GM19023 (cell line): ENCODE data around the gene KCNB1.

Source experiments
- ATAC-seq: cut with Tn5 transposase; IDR thresholded peaks from one replicate; pipeline ENCODE4 v1.9.1; 2021; ENCODE audit warnings: mild to moderate bottlenecking, moderate library complexity; ENCODE audit not compliant: unreplicated experiment

Gene KCNB1

GRCh38 chr20:49392745-49393144, 89.7 kb downstream of the KCNB1 start:
- ATAC-seq = no peak

- no peak for ATAC-seq
Observed at GRCh38 chr20:49391404-49392245, 90.8 kb downstream of the KCNB1 start.

GRCh38 chr20:49389854-49390253, 92.6 kb downstream of the KCNB1 start:
- ATAC-seq = no peak

DNA sequence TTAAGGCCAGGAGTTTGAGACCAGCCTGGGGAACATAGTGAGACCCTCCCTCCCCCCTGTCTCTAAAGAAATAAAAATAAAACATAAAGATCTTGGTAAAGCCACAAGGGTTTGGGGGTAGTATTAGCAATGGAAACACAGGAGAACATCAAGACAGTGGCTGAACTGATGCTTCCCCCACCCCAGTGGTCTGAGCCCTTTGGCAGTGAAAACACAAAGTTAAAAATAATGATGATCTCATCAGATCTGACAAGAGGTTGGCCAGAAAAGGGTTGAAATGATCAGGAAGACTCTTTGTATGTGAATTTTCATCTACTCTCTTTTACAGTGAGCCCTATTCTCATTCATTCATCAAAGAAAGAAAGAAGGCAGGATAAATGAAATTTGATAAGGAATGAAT, 93.7 kb downstream of the KCNB1 start:
- ATAC-seq = no peak

GRCh38 chr20:49387581-49387939, 94.9 kb downstream of the KCNB1 start:
- ATAC-seq = no peak

- no peak for ATAC-seq
Observed at GRCh38 chr20:49386848-49387580, 95.5 kb downstream of the KCNB1 start.

GRCh38 chr20:49385465-49385864, 97.0 kb downstream of the KCNB1 start:
- ATAC-seq = no peak

DNA sequence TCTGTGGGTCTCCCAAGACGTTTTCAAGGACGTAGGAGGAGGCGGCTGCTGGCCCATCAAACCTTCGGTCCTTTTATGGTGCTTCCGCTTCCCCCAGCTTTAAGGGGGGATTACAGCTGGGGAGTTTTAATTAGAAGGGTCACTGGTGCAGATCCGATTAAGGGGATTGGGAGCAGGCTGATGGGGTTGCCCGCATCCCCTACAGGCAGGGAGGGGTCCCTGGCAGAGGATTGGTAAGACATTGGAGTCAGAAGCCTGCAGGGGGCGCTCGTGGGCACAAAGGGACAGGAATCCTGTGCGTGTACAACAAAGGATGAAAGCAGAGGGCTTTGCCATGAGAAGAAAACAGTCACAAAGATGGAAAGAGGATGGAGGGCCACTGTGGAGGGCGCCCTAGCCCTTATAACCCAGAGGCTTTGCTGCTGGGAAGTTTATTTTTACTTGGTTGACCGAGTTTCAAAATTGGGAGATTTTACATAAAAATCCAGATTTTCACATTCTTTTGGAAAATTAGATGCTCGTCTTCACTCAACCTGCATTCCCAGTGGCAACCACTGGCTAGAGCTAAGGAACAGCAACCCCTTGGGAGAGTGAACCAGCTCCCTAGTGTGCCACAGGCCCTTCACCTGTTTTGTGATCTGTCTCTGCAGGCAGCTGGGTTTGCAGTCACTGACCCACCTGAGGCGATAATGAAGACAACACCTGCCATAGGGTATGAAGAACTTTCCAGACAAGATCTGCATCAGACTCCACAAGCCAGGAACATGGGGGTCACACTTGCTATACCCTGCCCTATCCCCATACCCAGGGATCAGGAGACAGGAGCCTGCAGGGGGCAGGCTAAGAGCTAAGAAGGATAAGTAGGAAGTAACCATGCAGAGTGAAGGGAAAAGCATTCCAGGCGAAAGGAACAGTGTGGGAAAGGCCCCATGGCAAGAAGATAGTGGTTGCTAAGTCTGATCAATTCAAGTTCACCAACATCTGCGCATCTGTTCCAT, 97.7 kb downstream of the KCNB1 start:
- ATAC-seq = no peak

DNA sequence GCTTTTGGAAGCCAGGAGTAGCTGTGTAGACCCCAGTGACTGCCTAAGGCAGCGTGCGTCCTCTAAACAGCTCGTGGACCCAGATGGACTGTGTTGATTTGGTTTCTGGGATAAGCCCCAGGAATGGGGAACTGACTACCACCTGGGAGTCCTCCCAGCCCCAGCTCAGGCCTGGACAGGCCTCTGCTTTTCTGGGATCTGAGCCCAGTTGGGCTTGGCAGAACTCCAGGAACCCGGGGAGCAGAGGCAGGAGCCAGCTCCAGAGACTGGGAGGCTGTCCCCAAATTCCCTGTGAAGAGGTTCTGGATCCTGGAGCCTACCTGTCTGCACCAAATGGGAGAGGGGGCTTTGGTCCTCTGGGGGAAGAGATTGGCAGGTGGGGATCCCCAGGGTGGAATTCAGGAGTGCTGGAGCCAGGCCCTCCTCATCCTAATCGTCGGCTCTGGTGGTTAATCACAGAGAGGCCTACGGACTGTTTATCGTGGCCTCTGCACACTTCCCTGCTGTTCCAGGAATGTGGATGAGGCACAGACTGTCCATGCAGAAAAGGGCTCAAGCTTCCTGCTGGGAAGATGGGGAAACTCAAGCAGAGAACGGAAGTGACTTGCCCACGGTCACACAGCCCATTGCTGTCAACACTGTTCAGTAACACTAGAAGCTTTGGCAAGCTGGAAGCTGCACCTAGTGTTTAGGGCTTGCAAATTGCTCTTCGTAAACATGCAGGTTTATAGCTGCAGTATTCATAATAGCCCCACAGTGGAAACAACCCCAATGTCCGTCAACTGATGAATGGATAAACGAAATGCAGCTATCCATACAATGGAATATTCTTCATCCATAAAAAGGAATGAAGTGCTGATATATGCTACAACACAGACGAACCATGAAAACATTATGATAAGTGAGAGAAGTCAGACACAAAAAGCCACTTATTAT, 100.6 kb downstream of the KCNB1 start:
- ATAC-seq = no peak

DNA sequence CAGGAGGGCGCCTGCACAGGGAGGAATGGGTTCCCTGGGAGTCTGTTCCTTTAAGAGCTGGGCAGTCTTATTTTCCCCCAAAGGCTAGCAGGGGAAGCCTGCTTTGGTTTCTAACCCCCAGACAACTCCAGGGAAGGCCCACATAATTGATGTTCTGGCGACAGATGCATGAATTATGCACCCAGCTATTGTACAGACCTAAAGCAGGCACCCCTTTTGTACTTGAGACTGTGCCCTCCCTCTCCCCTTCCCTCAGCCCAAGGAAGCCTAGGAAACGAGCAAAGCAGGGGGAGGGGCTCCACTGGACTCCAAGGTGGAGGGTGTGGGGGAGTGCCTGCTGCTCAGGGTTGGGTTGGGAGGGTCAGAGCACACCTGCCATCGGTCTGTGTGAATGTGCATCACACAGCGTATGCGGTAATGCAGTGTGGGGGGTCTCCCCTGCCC, 102.1 kb downstream of the KCNB1 start:
- no peak for ATAC-seq

DNA sequence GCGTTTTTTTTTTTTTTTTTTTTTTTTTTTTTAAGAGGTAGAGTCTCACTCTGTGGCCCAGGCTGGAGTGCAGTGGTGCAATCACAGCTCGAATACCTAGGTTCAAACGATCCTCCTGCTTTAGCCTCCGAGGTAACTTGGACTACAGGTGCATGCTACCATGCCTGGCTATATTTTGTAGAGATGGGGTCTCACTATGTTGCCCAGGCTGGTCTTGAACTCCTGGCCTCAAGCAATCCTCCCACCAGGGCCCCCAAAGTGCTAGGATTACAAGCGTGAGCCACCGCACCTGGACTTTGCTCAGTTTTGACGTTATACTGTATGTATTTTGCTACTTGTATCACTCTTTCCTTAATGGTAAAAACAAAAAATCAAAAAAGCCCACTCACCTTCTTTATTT, 103.1 kb downstream of the KCNB1 start:
- ATAC-seq = no peak

GRCh38 chr20:49377326-49377725, 105.1 kb downstream of the KCNB1 start:
- no peak for ATAC-seq

DNA sequence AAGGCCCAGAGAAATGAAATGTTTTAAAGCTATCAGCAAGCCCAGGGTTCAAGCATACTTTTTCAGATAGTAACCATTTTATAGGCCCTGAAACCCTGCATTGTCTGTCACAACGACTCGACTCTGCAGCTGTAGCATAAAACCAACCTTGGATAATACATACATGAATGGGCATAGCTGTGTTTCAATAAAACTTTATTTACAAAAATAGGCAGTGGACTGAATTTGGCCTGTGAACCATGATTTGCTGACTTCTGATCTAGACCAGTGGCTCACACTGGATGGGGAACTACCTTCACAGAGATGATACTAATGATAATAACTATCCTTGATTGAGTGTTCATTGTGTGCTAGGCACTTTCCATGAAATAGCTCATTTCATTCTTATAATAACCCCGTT, 107.3 kb downstream of the KCNB1 start:
- ATAC-seq = no peak

DNA sequence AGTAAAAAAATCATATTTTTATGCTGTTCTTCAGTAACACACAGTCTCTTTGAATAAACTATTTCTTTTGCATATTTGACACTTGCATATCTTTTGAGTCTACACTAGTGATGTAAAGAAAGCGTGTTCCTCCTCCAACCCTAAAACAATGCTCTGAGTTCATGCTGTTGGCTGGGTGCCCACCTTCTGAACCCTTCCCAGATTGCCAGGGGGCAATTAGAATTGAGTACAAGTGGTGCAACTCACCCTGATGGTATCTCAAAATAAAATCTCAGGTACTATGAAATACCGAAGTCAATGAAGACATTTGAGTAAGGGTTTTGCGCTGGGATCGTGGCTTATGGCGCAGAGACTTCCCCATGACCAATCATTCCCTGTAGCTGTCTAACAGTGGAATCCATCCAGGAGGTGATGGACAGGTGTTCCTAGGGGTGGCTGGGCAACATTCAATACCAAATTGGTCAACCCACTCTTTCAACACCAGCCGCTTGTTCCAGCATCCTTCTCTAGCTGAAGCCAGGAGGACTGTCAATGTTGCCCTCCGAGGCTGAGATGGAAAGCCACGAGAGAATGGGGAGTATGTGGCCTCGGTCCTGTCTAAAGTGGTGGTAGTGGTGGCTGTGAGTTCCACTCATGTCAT, 110.3 kb downstream of the KCNB1 start:
- ATAC-seq = no peak

DNA sequence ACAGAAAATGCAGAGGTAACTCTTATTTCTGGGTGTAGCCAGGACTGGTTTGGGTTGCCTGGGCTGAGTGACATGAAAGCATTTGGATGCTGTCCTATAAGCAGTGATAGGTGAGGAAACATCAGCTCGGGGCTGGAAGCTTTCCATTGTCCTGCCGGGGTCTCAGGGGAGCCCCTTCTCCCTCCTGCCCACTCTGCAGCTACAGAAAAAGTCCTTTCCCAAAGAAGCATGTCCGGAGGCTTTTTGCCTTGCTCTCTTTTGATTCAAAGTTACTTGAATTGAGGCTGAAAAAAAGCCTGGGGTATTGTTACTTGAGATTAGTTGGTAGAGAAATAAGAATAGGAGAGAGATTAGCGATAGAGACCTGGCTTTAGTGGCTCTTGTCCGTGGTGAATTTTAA, 113.9 kb downstream of the KCNB1 start:
- ATAC-seq = no peak

- ATAC-seq = no peak
Observed at GRCh38 chr20:49367113-49367512, 115.4 kb downstream of the KCNB1 start.

- no peak for ATAC-seq
Observed at GRCh38 chr20:49366687-49367086, 115.8 kb downstream of the KCNB1 start.

DNA sequence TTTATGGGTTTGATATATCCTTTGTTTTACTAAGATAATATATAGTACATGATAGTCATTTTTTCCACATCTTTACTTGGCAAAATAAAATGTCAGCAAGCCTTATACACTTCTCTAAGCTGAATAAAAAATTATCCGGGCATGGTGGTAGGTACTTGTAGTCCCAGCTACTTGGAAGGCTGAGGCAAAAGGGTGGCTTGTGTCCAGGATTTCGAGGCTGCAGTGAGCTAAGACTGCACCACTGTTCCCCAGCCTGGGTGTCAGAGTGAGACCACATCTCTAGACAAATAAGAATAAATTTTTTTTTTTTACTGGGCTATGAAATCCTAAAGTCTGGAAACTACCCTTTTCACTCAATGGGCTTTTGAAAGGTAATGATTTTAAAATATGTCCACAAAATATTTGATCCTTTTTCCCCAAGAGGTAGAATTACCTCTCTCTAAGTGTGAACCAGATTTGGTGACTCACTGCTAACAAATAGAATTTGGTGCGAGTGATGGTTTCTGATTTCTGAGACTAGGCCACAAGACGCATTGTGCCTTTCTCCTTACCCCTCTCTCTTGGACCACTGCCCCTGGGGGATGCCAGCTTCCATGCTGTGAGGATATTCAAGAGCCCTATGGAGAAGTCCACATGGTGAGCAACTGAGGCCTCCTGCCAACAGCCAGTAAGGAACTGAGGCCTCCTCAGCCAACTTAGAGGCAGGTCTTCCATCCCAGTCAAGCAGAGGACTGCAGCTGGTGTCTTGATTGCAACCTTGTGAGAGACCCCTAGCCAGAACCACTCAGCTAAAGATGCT, 120.4 kb downstream of the KCNB1 start:
- no peak for ATAC-seq
